ENCODE measurements around the gene DPF3.
A peak's percentile ranks its signal among the peaks of the same experiment; 100 is the strongest.

DPF3 gene

DNA sequence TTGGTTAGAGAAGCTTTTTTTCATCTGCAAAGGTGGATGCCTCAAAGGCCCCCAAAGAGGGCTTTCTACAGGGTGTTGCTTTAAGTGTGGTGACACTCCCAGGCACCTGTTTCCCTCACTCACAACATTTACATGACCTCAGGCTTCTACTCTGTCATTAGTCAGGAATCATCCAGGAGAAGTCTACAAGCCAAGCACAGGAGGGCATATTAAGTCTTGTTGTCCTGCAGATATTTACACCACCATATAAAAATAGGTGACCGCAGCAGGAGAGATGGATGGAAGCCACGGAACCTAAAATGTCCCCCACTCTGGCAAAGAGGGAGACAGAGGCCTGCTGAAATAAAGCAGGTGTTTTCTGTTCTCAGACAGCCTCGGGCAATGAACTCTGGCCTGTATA lies 7.5 kb upstream of the DPF3 start:
- in situ Hi-C loops (cut with HindIII; ENCODE audit: low sequenced_read_pairs): no loop called here
- H3K4me3 ChIP-seq (ENCODE audit: low read depth, low read length): no peak overlapping the region
- no peak for DNase-seq (ENCODE audit: low read depth)
- TF ChIP-seq CTCF (IDR thresholded peaks at IDR 0.05; ENCODE audit: low read depth, low read length, missing control alignments): no peak

DNA sequence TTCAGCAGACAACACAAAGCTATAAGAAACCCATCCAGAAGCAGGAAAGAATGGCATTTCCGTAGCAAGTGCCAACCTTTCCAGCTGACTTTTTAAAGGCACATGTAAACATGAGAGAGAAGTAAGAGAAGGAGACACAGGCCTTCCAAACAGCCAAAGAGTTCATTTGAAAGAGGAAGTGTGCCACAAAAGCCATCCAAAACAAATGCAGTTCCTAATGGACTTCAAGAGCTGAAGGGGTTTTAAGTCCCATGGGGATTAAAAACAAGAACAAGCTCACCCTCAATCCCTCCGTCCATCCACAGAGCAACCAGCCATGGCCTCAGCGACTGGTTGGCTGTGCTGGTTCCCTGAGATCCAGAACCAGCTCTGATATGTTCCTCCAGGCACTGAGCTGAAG lies 4.5 kb upstream of the DPF3 start:
- no peak for TF ChIP-seq CTCF (IDR thresholded peaks at IDR 0.05; ENCODE audit: low read depth, low read length, missing control alignments)
- in situ Hi-C loops (cut with HindIII; ENCODE audit: low sequenced_read_pairs): no loop called here
- no peak for DNase-seq (ENCODE audit: low read depth)
- no peak overlapping the region for H3K4me3 ChIP-seq (ENCODE audit: low read depth, low read length)

DNA sequence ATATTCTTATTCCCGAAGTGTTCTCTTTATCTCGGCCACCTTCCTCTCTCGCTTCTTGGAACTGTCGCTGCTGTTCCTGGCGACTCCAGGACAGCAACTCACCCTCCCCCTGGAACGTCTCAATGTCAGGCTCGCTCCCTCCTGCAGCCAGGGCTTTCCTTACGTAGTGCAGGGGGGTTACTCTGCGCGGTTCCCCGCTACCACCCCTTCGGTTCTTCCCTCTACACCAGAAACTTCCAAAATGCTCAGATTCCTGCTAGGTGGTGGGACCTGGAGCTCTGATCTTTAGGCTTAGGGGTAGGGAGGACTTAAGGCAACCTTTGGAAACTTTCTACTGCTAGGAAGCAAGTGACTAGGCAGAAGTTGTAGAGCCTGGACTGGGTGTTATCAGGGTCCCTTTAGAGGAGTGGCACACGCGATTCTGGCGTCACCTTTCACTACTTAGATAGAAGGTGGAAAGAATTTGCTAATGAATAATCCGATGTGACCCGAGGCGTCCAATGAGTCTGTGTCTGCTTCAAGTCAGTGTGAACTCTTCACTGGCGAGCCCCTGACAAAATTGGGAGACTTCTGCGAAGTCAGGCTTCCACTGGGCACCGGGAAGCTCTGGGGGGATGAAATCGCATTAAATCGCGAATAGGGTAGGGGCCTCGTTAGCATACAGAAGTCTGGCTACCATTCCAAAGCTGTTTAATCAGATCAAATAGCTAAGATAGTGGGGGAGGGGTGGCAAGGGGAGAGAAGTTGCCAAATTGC lies 900 bp upstream of the DPF3 start:
- H3K4me3 ChIP-seq (ENCODE audit: low read depth, low read length): peak overlapping the region; percentile 88
- no peak for DNase-seq (ENCODE audit: low read depth)
- TF ChIP-seq CTCF (IDR thresholded peaks at IDR 0.05; ENCODE audit: low read depth, low read length, missing control alignments): no peak
- in situ Hi-C loops (cut with HindIII; ENCODE audit: low sequenced_read_pairs): no loop called here

DNA sequence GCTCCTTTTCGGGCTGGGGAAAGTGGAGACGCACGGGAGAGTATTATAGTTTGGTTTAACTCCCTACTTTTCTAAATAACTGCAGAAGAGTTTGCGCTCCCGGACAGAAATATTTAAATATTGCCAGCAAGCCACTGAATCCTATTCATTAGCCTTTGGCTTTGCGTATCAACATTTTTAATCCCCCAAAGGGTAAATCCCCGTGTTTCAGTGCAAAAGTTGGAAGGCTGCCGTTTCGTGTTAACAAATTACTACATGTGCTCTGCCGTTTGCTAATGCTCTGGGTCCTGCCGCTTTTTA lies 372 bp upstream of the DPF3 start:
- in situ Hi-C loops (cut with HindIII; ENCODE audit: low sequenced_read_pairs): no loop called here
- DNase-seq (ENCODE audit: low read depth): no peak
- peak overlapping the region; percentile 88 for H3K4me3 ChIP-seq (ENCODE audit: low read depth, low read length)
- no peak for TF ChIP-seq CTCF (IDR thresholded peaks at IDR 0.05; ENCODE audit: low read depth, low read length, missing control alignments)

- peak overlapping the region; percentile 88 for H3K4me3 ChIP-seq (ENCODE audit: low read depth, low read length)
- TF ChIP-seq CTCF (IDR thresholded peaks at IDR 0.05; ENCODE audit: low read depth, low read length, missing control alignments): no peak
- in situ Hi-C loops (cut with HindIII; ENCODE audit: low sequenced_read_pairs): no loop called here
- no peak for DNase-seq (ENCODE audit: low read depth)
These were observed 844 bp downstream of the DPF3 start for GRCh38 chr14:72892879-72893635.

DNA sequence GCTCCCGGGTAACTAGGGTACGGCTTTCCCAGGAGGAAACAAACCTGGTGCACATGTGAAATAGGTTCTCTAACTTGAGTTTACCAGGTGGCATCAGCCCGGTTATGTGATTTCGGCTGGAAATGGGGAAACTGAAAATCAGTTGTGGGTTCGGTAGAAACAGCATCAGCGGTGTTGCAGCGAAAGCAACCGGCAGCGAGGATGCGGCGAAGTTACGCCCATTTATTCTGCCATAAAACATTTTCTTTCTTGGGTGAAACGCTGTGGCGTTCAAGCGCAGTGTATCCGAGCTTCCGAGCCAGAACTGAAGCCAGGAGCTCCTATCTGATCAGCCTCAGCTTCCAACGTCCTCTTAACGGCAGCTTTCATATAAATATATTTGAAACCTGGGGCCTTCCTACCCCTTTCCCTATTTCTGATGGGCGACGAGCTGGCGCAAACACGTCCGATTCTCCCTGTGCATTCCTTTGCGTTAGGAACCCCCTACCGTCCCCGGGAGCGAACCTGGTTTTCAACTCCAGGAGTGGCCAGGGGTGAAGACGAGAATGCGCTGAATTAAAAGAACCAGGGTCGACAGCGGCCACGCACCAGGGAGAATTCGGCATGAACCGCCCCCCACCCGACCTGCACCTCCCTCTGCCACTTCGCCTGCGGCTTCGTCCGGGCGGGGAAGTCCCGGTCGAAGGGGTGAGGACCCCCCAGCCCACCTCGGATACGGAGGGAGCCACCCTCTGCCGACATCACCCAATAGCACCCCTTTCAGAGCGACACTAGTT lies 1.6 kb downstream of the DPF3 start:
- H3K4me3 ChIP-seq (ENCODE audit: low read depth, low read length): peak overlapping the region; percentile 88
- peak; percentile 16 for TF ChIP-seq CTCF (IDR thresholded peaks at IDR 0.05; ENCODE audit: low read depth, low read length, missing control alignments)
- in situ Hi-C loops (cut with HindIII; ENCODE audit: low sequenced_read_pairs): no loop called here
- DNase-seq (ENCODE audit: low read depth): no peak
